GM23248 (cell line): ENCODE results near the gene KIF26A. TPM values are rescaled to one million over a fixed set of nuclear protein-coding genes. Genes with fewer than 3 reads are reported as not detected.

Experiments used
- DNase-seq: peaks from one replicate; pipeline ENCODE4 v3.0.0-alpha.2; 2015
- H2AFZ ChIP-seq: fragments of 200-600 bp; sonication (generic); 2 replicates; pipeline ENCODE4 v1.6.1; 2016; ENCODE audit warnings: antibody characterized with exemption
- H3F3A ChIP-seq: fragments of 200-600 bp; sonication (generic); 2 replicates; pipeline ENCODE4 v1.6.1; 2016; ENCODE audit warnings: mild to moderate bottlenecking, antibody characterized with exemption, mixed run types; ENCODE audit not compliant: insufficient read depth
- H3K27ac ChIP-seq: fragments of 200-600 bp; sonication (generic); 2 replicates; pipeline ENCODE4 v1.5.1; 2016; ENCODE audit warnings: mild to moderate bottlenecking
- H3K27me3 ChIP-seq: fragments of 200-600 bp; sonication (generic); replicated peaks from 2 replicates; pipeline ENCODE4 v1.6.1; 2016; ENCODE audit warnings: mild to moderate bottlenecking; ENCODE audit not compliant: insufficient read depth
- H3K36me3 ChIP-seq: fragments of 200-600 bp; sonication (generic); 2 replicates; pipeline ENCODE4 v1.6.1; 2016; ENCODE audit warnings: low read depth, mild to moderate bottlenecking
- H3K4me1 ChIP-seq: fragments of 200-600 bp; sonication (generic); 2 replicates; pipeline ENCODE4 v1.6.1; 2016; ENCODE audit warnings: mild to moderate bottlenecking; ENCODE audit not compliant: insufficient read depth
- H3K4me2 ChIP-seq: fragments of 200-600 bp; sonication (generic); one replicate; pipeline ENCODE4 v1.6.1; 2016; ENCODE audit warnings: mild to moderate bottlenecking; ENCODE audit not compliant: unreplicated experiment
- H3K4me3 ChIP-seq: fragments of 200-600 bp; sonication (generic); 2 replicates; pipeline ENCODE4 v1.5.1; 2016; ENCODE audit warnings: mild to moderate bottlenecking
- H3K79me2 ChIP-seq: fragments of 200-600 bp; sonication (generic); 2 replicates; pipeline ENCODE4 v1.6.1; 2016; ENCODE audit warnings: mild to moderate bottlenecking; ENCODE audit not compliant: insufficient read depth
- H3K9ac ChIP-seq: fragments of 200-600 bp; sonication (generic); 2 replicates; pipeline ENCODE4 v1.6.1; 2016; ENCODE audit warnings: mild to moderate bottlenecking
- H3K9me2 ChIP-seq: fragments of 200-600 bp; sonication (generic); 2 replicates; pipeline ENCODE4 v1.6.1; 2016; ENCODE audit warnings: mixed run types, mild to moderate bottlenecking, moderate library complexity; ENCODE audit not compliant: insufficient read depth
- H3K9me3 ChIP-seq: fragments of 200-600 bp; sonication (generic); one replicate; pipeline ENCODE4 v1.6.1; 2017; ENCODE audit warnings: low read depth
- H4K20me1 ChIP-seq: fragments of 200-600 bp; sonication (generic); 2 replicates; pipeline ENCODE4 v1.6.0; 2016; ENCODE audit not compliant: insufficient read depth
- EZH2 ChIP-seq: fragments of 200-600 bp; sonication (generic); IDR thresholded peaks from 2 replicates; pipeline ENCODE4 v1.6.1; 2018; ENCODE audit warnings: antibody characterized with exemption, mild to moderate bottlenecking; ENCODE audit not compliant: insufficient read depth, poor library complexity, severe bottlenecking
- EZH2phosphoT487 ChIP-seq: fragments of 200-600 bp; sonication (generic); IDR thresholded peaks from 2 replicates; pipeline ENCODE4 v1.6.1; 2018; ENCODE audit warnings: antibody characterized with exemption, moderate library complexity, mild to moderate bottlenecking, low read depth; ENCODE audit not compliant: insufficient read depth
- WGBS, 2 experiments: methylation state at CpG; one replicate each; pipeline ENCODE4 v1.1.6; 2015 to 2017; ENCODE audit warnings: low lambda C conversion rate in 2 of 2, low coverage in 1 of 2; ENCODE audit errors: missing lambda C conversion rate in 2 of 2; 5-methylcytosine and 5-hydroxymethylcytosine counted together
- in situ Hi-C: fragments of 300-500 bp; cut with MboI; formaldehyde crosslinking; loops from 2 replicates; pipeline ENCODE4 v1.15.0; 2020
- polyA plus RNA-seq: library from polyadenylated mRNA; unstranded; fragments of >200 nt; fragmentation: Nextera tagmentation; extraction: Ambion mirVana; gene quantifications from 2 replicates; pipeline ENCODE4 v1.2.1, GENCODE V29; 2016
- total RNA-seq: library from RNA; depleted of rRNA; stranded (reverse); fragments of >200 nt; shearing (Covaris generic); gene quantifications from 2 replicates; pipeline ENCODE4 v1.2.3, GENCODE V29; 2014

The KIF26A gene
- total and polyA plus RNA-seq, 2 experiments from 2014 or later: not detected

DNA sequence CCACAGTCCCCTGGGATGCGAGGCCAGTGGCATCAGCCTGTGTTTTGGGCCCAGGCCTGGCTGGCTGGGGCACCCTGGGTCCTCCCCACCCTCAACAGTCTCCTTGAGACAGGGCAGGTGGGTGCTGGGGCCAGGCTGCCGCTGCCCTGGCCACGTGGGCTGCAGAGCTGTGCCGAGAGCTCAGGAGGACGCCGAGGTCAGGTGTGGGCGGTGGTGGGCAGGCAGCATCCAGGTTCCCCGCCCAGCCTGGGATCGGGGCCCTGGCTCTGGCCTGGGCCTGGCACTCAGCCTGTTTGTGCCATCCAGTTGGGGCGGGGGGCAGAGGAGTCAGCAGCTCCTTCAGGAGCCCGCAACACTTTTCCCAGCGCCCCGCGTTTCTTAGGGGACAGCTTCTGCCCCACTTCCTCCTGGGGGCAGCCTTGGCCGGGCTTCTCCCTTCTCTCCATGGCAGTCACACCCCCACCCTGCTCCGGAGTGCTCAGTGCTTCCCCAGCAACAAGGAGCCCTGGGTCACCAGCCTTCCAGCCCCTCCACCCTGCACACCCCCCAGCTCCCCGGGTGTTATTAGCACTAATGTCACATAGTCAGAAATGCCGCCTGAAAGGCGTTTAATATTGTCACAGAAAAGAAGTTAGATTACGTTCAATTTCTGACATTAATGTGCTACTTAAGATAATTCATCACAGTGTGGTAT lies 30.8 kb downstream of the KIF26A start:
- WGBS, 2 experiments: 61 to 62% methylated on average over 19 to 20 of the region's 20 CpGs
- Histone ChIP-seq H3K9me2 (no peaks in the 10 kb centered on the region), H3K27ac (no peak overlapping the region), H3K9me3 (no peaks in the 10 kb centered on the region), H3K36me3 (no peaks in the 10 kb centered on the region), H2AFZ (no peak overlapping the region), H3F3A (no peaks in the 10 kb centered on the region), H3K79me2 (no peaks in the 10 kb centered on the region), H3K27me3 (no peaks in the 10 kb centered on the region), H3K4me3 (no peak overlapping the region), H3K4me1 (no peaks in the 10 kb centered on the region), H4K20me1 (no peaks in the 10 kb centered on the region), H3K4me2 (no peak overlapping the region), H3K9ac (no peak overlapping the region)
- in situ Hi-C loops: no loop called here
- TF ChIP-seq EZH2 (no peak), EZH2phosphoT487 (no peak)
- no peak for DNase-seq

DNA sequence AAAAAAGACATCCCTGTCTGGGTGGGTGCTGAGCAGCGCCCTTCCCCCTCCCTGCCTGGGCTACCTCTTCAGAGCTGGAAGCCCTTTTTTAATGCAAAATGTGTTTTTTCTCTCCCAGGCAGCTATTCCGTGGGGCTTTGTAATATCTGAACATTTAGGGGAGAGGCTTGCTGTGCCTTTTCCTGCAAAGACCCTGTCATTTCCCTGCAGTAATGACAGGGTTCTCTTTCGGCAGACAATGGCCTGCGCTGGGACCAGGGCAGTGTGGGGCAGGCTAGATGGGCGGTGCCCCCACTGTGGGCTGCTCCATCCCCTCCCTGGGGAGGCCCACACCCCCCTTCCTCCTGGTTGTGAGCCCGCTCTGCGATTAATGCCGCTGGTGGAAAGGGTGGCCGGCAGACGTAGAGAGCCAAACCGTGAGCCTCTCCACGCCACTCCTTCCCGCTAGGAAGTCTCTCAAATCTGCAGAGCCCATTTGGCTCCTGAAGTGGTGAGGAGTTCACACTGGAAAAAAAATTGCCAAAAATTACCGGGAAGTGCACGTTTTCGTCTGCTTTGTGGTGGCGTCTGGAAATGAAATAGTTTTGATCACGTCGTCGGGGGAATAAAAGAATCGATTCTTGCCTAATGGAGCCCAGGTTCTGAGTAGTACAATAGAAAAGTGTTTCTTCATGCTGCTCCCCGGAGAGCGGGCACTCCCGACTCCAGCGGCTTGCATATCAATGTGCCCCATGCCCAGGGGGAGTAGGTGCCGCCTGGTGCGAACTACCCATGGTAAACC lies 31.5 kb downstream of the KIF26A start:
- H3K9me2 ChIP-seq: no peaks in the 10 kb centered on the region
- H2AFZ ChIP-seq: no peak overlapping the region
- no peak overlapping the region for H3K27ac ChIP-seq
- H3K9me3 ChIP-seq: no peaks in the 10 kb centered on the region
- 15 to 20% methylated on average over 27 of the region's 27 CpGs for WGBS, 2 experiments
- no peaks in the 10 kb centered on the region for H3K4me1 ChIP-seq
- H3K9ac ChIP-seq: no peak overlapping the region
- TF ChIP-seq EZH2phosphoT487 (no peak), EZH2 (no peak)
- H3K4me2 ChIP-seq: no peak overlapping the region
- no peaks in the 10 kb centered on the region for H3K79me2 ChIP-seq
- no peak overlapping the region for H3K4me3 ChIP-seq
- H3K36me3 ChIP-seq: no peaks in the 10 kb centered on the region
- no peak for DNase-seq
- no peaks in the 10 kb centered on the region for H3F3A ChIP-seq
- H4K20me1 ChIP-seq: no peaks in the 10 kb centered on the region
- in situ Hi-C loops: no loop called here
- H3K27me3 ChIP-seq: no peaks in the 10 kb centered on the region

- Histone ChIP-seq H3K4me2 (no peak overlapping the region), H3K79me2 (no peaks in the 10 kb centered on the region), H3K9me2 (no peaks in the 10 kb centered on the region), H3K9me3 (no peaks in the 10 kb centered on the region), H3K4me3 (no peak overlapping the region), H3K9ac (no peak overlapping the region), H2AFZ (no peak overlapping the region), H3K27ac (no peak overlapping the region), H4K20me1 (no peaks in the 10 kb centered on the region), H3K4me1 (no peaks in the 10 kb centered on the region), H3F3A (no peaks in the 10 kb centered on the region), H3K27me3 (no peaks in the 10 kb centered on the region), H3K36me3 (no peaks in the 10 kb centered on the region)
- in situ Hi-C loops: no loop called here
- TF ChIP-seq EZH2 (no peak), EZH2phosphoT487 (no peak)
- DNase-seq: no peak
- 77 to 81% methylated on average over 28 of the region's 28 CpGs for WGBS, 2 experiments
Measured at GRCh38 chr14:104171029-104171697, 32.8 kb downstream of the KIF26A start.

- Histone ChIP-seq H3K27me3 (no peaks in the 10 kb centered on the region), H3K9me2 (no peaks in the 10 kb centered on the region), H3K9ac (no peak overlapping the region), H3K79me2 (no peaks in the 10 kb centered on the region), H3K9me3 (no peaks in the 10 kb centered on the region), H2AFZ (no peak overlapping the region), H3K4me1 (no peaks in the 10 kb centered on the region), H3F3A (no peaks in the 10 kb centered on the region), H3K27ac (no peak overlapping the region), H3K4me3 (no peak overlapping the region), H4K20me1 (no peaks in the 10 kb centered on the region), H3K36me3 (no peaks in the 10 kb centered on the region), H3K4me2 (no peak overlapping the region)
- DNase-seq: no peak
- in situ Hi-C loops: no loop called here
- TF ChIP-seq EZH2 (no peak), EZH2phosphoT487 (no peak)
- WGBS, 2 experiments: 79 to 80% methylated on average over 33 of the region's 33 CpGs
Measured at GRCh38 chr14:104171895-104172294, 33.5 kb downstream of the KIF26A start.
